ENCODE data around the gene CTDSPL.

Gene CTDSPL

DNA sequence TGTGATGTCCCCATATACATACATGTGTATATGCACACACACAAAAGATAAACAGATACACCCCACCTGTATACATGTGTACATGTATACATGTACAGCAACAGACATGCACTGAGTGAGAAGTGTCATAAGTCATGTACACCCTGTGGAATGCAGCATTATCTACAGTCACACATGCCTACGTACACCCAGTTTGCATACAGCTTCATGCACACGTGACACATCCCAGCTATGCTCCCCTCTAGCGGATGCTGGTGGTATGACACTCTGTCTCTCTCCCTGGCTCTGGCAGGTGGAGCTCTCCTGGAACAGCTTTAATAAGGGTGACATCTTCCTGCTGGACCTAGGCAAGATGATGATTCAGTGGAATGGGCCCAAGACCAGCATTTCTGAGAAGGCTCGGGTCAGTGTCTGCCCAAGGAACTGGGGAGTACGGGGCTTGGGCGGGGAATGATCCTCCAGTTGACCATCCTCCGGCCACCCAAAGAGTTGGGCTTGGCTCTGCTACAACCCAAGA is 135.2 kb downstream of the CTDSPL start:
- Histone ChIP-seq H3K4me3 (ENCODE audit: low read length in 2 of 2) (no peak overlapping the region), H3K9me3 (ENCODE audit: control insufficient read depth in 2 of 2, low read length in 2 of 2) (no peaks in the 10 kb centered on the region), H3K27me3 (ENCODE audit: control insufficient read depth in 2 of 2, insufficient read depth in 2 of 2, low read length in 2 of 2) (no peaks in the 10 kb centered on the region), H3K36me3 (ENCODE audit: control insufficient read depth in 2 of 2, insufficient read depth in 2 of 2, low read length in 2 of 2) (peaks cover 32 to 39% of the 10 kb centered on the region in 2 donors), H3K4me1 (ENCODE audit: control insufficient read depth in 2 of 2, insufficient read depth in 2 of 2, low read length in 2 of 2) (peaks cover 35 to 59% of the 10 kb centered on the region in 2 donors), H3K9ac (ENCODE audit: low read depth in 1 of 2, low read length in 2 of 2) (peak overlapping the region in 1 of 2 donors; percentile 9), H3K27ac (ENCODE audit: low read depth in 2 of 2, low read length in 2 of 2) (peak overlapping the region; percentile 33 to 64)

DNA sequence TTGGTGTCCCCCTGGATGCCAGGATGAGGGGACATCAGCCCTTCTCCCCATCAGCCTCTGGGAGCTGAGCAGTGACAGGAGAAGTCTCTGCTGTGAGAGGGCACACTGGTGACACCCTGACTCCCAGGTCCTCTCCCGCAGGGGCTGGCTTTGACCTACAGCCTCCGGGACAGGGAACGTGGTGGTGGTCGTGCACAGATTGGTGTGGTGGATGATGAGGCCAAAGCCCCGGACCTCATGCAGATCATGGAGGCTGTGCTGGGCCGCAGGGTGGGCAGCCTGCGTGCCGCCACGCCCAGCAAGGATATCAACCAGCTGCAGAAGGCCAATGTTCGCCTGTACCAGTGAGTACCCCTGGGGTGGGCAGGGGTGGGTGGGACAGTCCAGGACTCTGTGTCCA is 135.7 kb downstream of the CTDSPL start:
- no peaks in the 10 kb centered on the region for H3K27me3 ChIP-seq (ENCODE audit: control insufficient read depth in 2 of 2, insufficient read depth in 2 of 2, low read length in 2 of 2)
- H3K9ac ChIP-seq (ENCODE audit: low read depth in 1 of 2, low read length in 2 of 2), result peak overlapping the region in 1 of 2 donors; percentile 9
- peak overlapping the region; percentile 33 to 64 for H3K27ac ChIP-seq (ENCODE audit: low read depth in 2 of 2, low read length in 2 of 2)
- H3K4me1 ChIP-seq (ENCODE audit: control insufficient read depth in 2 of 2, insufficient read depth in 2 of 2, low read length in 2 of 2), result peaks cover 38 to 55% of the 10 kb centered on the region in 2 donors
- peaks cover 37 to 44% of the 10 kb centered on the region in 2 donors for H3K36me3 ChIP-seq (ENCODE audit: control insufficient read depth in 2 of 2, insufficient read depth in 2 of 2, low read length in 2 of 2)
- H3K9me3 ChIP-seq (ENCODE audit: control insufficient read depth in 2 of 2, low read length in 2 of 2), result no peaks in the 10 kb centered on the region
- no peak overlapping the region for H3K4me3 ChIP-seq (ENCODE audit: low read length in 2 of 2)

DNA sequence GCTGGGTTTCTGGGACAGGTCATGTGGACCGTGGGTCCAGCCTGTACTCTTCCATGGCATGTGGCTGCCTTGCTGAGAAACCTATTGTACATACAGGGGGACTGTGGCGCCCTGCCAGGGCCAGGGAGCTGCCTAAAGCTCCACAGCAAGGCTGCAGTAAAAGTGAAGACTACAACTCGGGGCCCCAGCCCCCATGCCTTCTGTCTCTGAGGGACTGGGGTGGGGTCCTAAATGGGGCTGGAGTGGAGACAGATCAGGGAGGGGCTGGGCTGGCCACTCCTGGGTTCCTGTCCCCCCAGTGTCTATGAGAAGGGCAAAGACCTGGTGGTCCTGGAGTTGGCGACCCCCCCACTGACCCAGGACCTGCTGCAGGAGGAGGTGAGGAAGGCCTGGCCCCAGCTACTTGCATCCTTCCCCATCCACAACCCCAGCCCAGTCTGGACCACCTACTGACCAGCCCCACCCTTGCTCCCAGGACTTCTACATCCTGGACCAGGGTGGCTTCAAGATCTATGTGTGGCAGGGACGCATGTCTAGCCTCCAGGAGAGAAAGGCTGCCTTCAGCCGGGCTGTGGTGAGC is 136.2 kb downstream of the CTDSPL start:
- peak overlapping the region in 1 of 2 donors; percentile 80 for H3K4me3 ChIP-seq (ENCODE audit: low read length in 2 of 2)
- peak overlapping the region; percentile 82 to 93 for H3K9ac ChIP-seq (ENCODE audit: low read depth in 1 of 2, low read length in 2 of 2)
- H3K36me3 ChIP-seq (ENCODE audit: control insufficient read depth in 2 of 2, insufficient read depth in 2 of 2, low read length in 2 of 2), result peaks cover 42 to 49% of the 10 kb centered on the region in 2 donors
- H3K27ac ChIP-seq (ENCODE audit: low read depth in 2 of 2, low read length in 2 of 2), result peak overlapping the region; percentile 90 to 95
- H3K9me3 ChIP-seq (ENCODE audit: control insufficient read depth in 2 of 2, low read length in 2 of 2), result no peaks in the 10 kb centered on the region
- no peaks in the 10 kb centered on the region for H3K27me3 ChIP-seq (ENCODE audit: control insufficient read depth in 2 of 2, insufficient read depth in 2 of 2, low read length in 2 of 2)
- H3K4me1 ChIP-seq (ENCODE audit: control insufficient read depth in 2 of 2, insufficient read depth in 2 of 2, low read length in 2 of 2), result peaks cover 38 to 56% of the 10 kb centered on the region in 2 donors

DNA sequence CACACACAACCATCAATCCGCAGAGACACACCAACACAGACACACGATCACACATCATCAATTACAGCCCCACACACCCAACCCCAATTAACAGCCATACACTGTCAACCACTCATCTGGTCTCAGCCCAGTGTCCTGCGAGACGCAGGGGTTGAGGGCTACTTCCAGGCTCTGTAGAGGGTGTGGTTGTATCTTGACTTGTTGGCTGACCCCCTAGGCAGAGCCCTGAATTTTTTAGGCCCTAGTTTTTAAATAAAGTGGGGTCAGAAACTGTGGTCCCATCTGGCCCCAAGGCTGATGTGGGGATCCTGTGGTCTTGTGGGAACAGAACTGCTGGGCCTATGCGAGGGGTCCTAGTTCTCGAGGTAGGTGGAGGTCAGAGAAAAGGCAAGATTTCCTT is 138.2 kb downstream of the CTDSPL start:
- H3K9ac ChIP-seq (ENCODE audit: low read depth in 1 of 2, low read length in 2 of 2), result peak overlapping the region in 1 of 2 donors; percentile 44
- H3K27me3 ChIP-seq (ENCODE audit: control insufficient read depth in 2 of 2, insufficient read depth in 2 of 2, low read length in 2 of 2), result no peaks in the 10 kb centered on the region
- H3K9me3 ChIP-seq (ENCODE audit: control insufficient read depth in 2 of 2, low read length in 2 of 2), result no peaks in the 10 kb centered on the region
- H3K36me3 ChIP-seq (ENCODE audit: control insufficient read depth in 2 of 2, insufficient read depth in 2 of 2, low read length in 2 of 2), result peaks cover 45 to 50% of the 10 kb centered on the region in 2 donors
- no peak overlapping the region for H3K27ac ChIP-seq (ENCODE audit: low read depth in 2 of 2, low read length in 2 of 2)
- H3K4me3 ChIP-seq (ENCODE audit: low read length in 2 of 2), result no peak overlapping the region
- peaks cover 39 to 60% of the 10 kb centered on the region in 2 donors for H3K4me1 ChIP-seq (ENCODE audit: control insufficient read depth in 2 of 2, insufficient read depth in 2 of 2, low read length in 2 of 2)

- no peaks in the 10 kb centered on the region for H3K9me3 ChIP-seq (ENCODE audit: control insufficient read depth in 2 of 2, low read length in 2 of 2)
- no peak overlapping the region for H3K4me3 ChIP-seq (ENCODE audit: low read length in 2 of 2)
- H3K27ac ChIP-seq (ENCODE audit: low read depth in 2 of 2, low read length in 2 of 2), result no peak overlapping the region
- H3K27me3 ChIP-seq (ENCODE audit: control insufficient read depth in 2 of 2, insufficient read depth in 2 of 2, low read length in 2 of 2), result no peaks in the 10 kb centered on the region
- peaks cover 44 to 62% of the 10 kb centered on the region in 2 donors for H3K4me1 ChIP-seq (ENCODE audit: control insufficient read depth in 2 of 2, insufficient read depth in 2 of 2, low read length in 2 of 2)
- H3K36me3 ChIP-seq (ENCODE audit: control insufficient read depth in 2 of 2, insufficient read depth in 2 of 2, low read length in 2 of 2), result peaks cover 43 to 48% of the 10 kb centered on the region in 2 donors
- no peak overlapping the region for H3K9ac ChIP-seq (ENCODE audit: low read depth in 1 of 2, low read length in 2 of 2)
Measured at GRCh38 chr3:38000242-38000916, 138.7 kb downstream of the CTDSPL start.

DNA sequence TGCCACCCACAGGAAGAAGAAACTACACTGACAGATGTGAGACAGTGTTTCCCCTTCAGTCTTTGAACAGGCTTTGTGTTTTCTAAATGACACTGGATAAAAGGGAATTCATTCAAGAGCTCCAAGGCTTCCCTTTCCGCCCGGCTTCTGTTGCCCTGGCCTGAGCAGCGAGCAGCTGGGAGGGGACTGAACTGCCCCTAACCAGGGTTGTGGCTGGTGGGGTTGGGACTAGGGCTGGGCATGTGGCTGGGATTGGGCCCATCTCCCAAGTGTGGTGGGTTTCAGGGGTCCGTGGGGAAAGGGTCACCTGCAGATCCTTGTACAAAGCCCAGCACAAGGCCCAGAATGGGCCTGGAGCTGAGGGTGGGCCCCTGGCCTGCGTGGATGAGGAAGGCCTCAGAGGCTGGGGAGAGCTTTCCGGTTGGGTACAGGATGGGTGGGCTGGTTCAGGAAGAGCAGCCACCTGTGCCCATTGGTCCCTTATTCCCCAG is 139.3 kb downstream of the CTDSPL start:
- Histone ChIP-seq H3K36me3 (ENCODE audit: control insufficient read depth in 2 of 2, insufficient read depth in 2 of 2, low read length in 2 of 2) (peaks cover 39 to 47% of the 10 kb centered on the region in 2 donors), H3K27me3 (ENCODE audit: control insufficient read depth in 2 of 2, insufficient read depth in 2 of 2, low read length in 2 of 2) (no peaks in the 10 kb centered on the region), H3K4me3 (ENCODE audit: low read length in 2 of 2) (no peak overlapping the region), H3K9me3 (ENCODE audit: control insufficient read depth in 2 of 2, low read length in 2 of 2) (no peaks in the 10 kb centered on the region), H3K4me1 (ENCODE audit: control insufficient read depth in 2 of 2, insufficient read depth in 2 of 2, low read length in 2 of 2) (peaks cover 45 to 65% of the 10 kb centered on the region in 2 donors), H3K9ac (ENCODE audit: low read depth in 1 of 2, low read length in 2 of 2) (no peak overlapping the region), H3K27ac (ENCODE audit: low read depth in 2 of 2, low read length in 2 of 2) (no peak overlapping the region)

- H3K4me3 ChIP-seq (ENCODE audit: low read length in 2 of 2), result no peak overlapping the region
- no peaks in the 10 kb centered on the region for H3K9me3 ChIP-seq (ENCODE audit: control insufficient read depth in 2 of 2, low read length in 2 of 2)
- peaks cover 45 to 65% of the 10 kb centered on the region in 2 donors for H3K4me1 ChIP-seq (ENCODE audit: control insufficient read depth in 2 of 2, insufficient read depth in 2 of 2, low read length in 2 of 2)
- H3K36me3 ChIP-seq (ENCODE audit: control insufficient read depth in 2 of 2, insufficient read depth in 2 of 2, low read length in 2 of 2), result peaks cover 43 to 46% of the 10 kb centered on the region in 2 donors
- no peaks in the 10 kb centered on the region for H3K27me3 ChIP-seq (ENCODE audit: control insufficient read depth in 2 of 2, insufficient read depth in 2 of 2, low read length in 2 of 2)
- no peak overlapping the region for H3K9ac ChIP-seq (ENCODE audit: low read depth in 1 of 2, low read length in 2 of 2)
- H3K27ac ChIP-seq (ENCODE audit: low read depth in 2 of 2, low read length in 2 of 2), result no peak overlapping the region
Measured at GRCh38 chr3:38001456-38002081, 139.9 kb downstream of the CTDSPL start.

DNA sequence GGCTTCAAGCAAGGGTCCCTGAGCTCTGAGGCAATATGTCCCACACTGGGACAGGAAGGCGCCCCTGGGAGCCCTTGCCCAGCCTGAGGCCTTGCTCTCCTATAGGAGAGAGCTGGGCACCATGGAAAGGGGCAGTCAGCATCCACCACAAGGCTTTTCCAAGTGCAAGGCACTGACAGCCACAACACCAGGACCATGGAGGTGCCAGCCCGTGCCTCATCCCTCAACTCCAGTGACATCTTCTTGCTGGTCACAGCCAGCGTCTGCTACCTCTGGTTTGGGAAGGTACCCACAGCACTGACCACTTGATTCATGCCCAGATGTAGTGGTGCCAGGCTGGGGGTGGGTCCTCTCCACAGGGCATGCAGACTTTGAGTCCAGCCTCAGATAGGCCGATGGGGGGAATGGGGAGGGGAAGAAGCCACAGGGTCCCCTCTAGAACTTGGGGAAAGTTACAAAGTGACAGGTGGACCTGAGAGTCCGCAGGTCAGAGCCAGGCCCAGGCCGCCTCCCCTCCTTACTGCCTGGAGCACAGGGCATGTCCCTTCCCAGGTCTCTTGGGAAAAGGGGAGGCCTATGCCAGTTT is 140.7 kb downstream of the CTDSPL start:
- H3K27ac ChIP-seq (ENCODE audit: low read depth in 2 of 2, low read length in 2 of 2), result peak overlapping the region; percentile 90 to 96

GRCh38 chr3:38002940-38003339 is 141.3 kb downstream of the CTDSPL start:
- H3K4me1 ChIP-seq (ENCODE audit: control insufficient read depth in 2 of 2, insufficient read depth in 2 of 2, low read length in 2 of 2), result peaks cover 39 to 52% of the 10 kb centered on the region in 2 donors
- no peaks in the 10 kb centered on the region for H3K27me3 ChIP-seq (ENCODE audit: control insufficient read depth in 2 of 2, insufficient read depth in 2 of 2, low read length in 2 of 2)
- no peaks in the 10 kb centered on the region for H3K9me3 ChIP-seq (ENCODE audit: control insufficient read depth in 2 of 2, low read length in 2 of 2)
- H3K27ac ChIP-seq (ENCODE audit: low read depth in 2 of 2, low read length in 2 of 2), result peak overlapping the region; percentile 90 to 96
- peaks cover 53 to 57% of the 10 kb centered on the region in 2 donors for H3K36me3 ChIP-seq (ENCODE audit: control insufficient read depth in 2 of 2, insufficient read depth in 2 of 2, low read length in 2 of 2)
- H3K9ac ChIP-seq (ENCODE audit: low read depth in 1 of 2, low read length in 2 of 2), result peak overlapping the region; percentile 44 to 75
- H3K4me3 ChIP-seq (ENCODE audit: low read length in 2 of 2), result no peak overlapping the region

More for the DNA sequence above, 140.7 kb downstream of the CTDSPL start:
- peaks cover 45 to 58% of the 10 kb centered on the region in 2 donors for H3K4me1 ChIP-seq (ENCODE audit: control insufficient read depth in 2 of 2, insufficient read depth in 2 of 2, low read length in 2 of 2)
- H3K4me3 ChIP-seq (ENCODE audit: low read length in 2 of 2), result no peak overlapping the region
- H3K27me3 ChIP-seq (ENCODE audit: control insufficient read depth in 2 of 2, insufficient read depth in 2 of 2, low read length in 2 of 2), result no peaks in the 10 kb centered on the region
- H3K36me3 ChIP-seq (ENCODE audit: control insufficient read depth in 2 of 2, insufficient read depth in 2 of 2, low read length in 2 of 2), result peaks cover 48 to 52% of the 10 kb centered on the region in 2 donors
- H3K9ac ChIP-seq (ENCODE audit: low read depth in 1 of 2, low read length in 2 of 2), result peak overlapping the region; percentile 44 to 75
- H3K9me3 ChIP-seq (ENCODE audit: control insufficient read depth in 2 of 2, low read length in 2 of 2), result no peaks in the 10 kb centered on the region
